H1 (cell line): ENCODE measurements around the gene OR4D11.

ENCODE experiments used
- CBX8 ChIP-seq: fragments of 300-800, 300-1000 bp; sonication (generic); IDR thresholded peaks from 2 replicates; pipeline ENCODE4 v1.7.1; 2016; ENCODE audit warnings: low read depth, low read length, borderline replicate concordance
- EP300 ChIP-seq, 2 experiments: IDR thresholded peaks; 1 replicate in 1 of 2; 2 replicates in 1 of 2; pipeline ENCODE4 v1.6.1; 2011 to 2012; ENCODE audit warnings: low read depth in 2 of 2, low read length in 2 of 2, mild to moderate bottlenecking in 2 of 2, borderline replicate concordance in 1 of 2, inconsistent platforms in 1 of 2, moderate library complexity in 1 of 2
- TF ChIP-seq, protein P1 (sequence below), 3 experiments: IDR thresholded peaks; 1 replicate in 2 of 3; 2 replicates in 1 of 3; pipeline versions ENCODE4 v1.5.1 to v1.6.1; 2011; ENCODE audit warnings: low read length in 3 of 3, mild to moderate bottlenecking in 3 of 3, inconsistent platforms in 2 of 3, low read depth in 1 of 3, moderate library complexity in 1 of 3; ENCODE audit not compliant: insufficient read depth in 1 of 3; ENCODE audit errors: control extremely low read depth in 1 of 3
- TF ChIP-seq, protein P2 (sequence below): IDR thresholded peaks from 2 replicates; pipeline ENCODE4 v1.6.1; 2012; ENCODE audit warnings: low read length, inconsistent platforms

DNA sequence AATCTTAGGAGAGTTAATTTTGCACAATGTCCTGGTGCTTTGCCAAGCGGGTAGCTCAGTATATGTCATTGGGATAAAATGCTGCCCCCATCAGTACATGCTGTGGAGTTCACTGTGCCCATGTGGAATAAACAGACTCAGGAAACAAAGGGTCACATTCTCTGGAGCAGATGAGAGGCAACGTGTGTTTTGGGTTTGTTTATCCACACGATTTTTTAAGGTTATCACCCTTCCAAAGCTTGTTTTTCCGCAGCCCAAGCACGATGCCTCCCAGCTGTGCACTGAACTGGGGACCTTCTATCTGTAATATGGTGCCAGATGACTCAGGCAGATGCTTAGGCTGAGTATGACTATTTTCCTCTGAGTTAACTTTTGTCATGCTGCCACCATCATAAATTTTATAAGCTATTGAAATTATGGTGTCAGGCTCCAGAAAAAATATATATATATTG is 40.2 kb upstream of the OR4D11 start:
- no peak for TF ChIP-seq CBX8
- TF ChIP-seq, protein P1, sequence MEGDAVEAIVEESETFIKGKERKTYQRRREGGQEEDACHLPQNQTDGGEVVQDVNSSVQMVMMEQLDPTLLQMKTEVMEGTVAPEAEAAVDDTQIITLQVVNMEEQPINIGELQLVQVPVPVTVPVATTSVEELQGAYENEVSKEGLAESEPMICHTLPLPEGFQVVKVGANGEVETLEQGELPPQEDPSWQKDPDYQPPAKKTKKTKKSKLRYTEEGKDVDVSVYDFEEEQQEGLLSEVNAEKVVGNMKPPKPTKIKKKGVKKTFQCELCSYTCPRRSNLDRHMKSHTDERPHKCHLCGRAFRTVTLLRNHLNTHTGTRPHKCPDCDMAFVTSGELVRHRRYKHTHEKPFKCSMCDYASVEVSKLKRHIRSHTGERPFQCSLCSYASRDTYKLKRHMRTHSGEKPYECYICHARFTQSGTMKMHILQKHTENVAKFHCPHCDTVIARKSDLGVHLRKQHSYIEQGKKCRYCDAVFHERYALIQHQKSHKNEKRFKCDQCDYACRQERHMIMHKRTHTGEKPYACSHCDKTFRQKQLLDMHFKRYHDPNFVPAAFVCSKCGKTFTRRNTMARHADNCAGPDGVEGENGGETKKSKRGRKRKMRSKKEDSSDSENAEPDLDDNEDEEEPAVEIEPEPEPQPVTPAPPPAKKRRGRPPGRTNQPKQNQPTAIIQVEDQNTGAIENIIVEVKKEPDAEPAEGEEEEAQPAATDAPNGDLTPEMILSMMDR (IDR thresholded peaks at IDR 0.05; ENCODE audit: control extremely low read depth in 1 of 3, insufficient read depth in 1 of 3, low read depth in 1 of 3, low read length in 3 of 3) = peak in 1 of 3 experiments; percentile 31; a peak in 1 of 4 replicates
- TF ChIP-seq, protein P2, sequence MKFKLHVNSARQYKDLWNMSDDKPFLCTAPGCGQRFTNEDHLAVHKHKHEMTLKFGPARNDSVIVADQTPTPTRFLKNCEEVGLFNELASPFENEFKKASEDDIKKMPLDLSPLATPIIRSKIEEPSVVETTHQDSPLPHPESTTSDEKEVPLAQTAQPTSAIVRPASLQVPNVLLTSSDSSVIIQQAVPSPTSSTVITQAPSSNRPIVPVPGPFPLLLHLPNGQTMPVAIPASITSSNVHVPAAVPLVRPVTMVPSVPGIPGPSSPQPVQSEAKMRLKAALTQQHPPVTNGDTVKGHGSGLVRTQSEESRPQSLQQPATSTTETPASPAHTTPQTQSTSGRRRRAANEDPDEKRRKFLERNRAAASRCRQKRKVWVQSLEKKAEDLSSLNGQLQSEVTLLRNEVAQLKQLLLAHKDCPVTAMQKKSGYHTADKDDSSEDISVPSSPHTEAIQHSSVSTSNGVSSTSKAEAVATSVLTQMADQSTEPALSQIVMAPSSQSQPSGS = no peak
- TF ChIP-seq EP300 (IDR thresholded peaks at IDR 0.05; ENCODE audit: borderline replicate concordance in 1 of 2, low read depth in 2 of 2, low read length in 2 of 2) = no peak
